Measurements from ENCODE around the gene APOH.
"Not testable (repeated sequence)": the region's sequence is repeated elsewhere in the genome, so short reads cannot be mapped to it uniquely, and the experiment has no call there.

APOH gene

DNA sequence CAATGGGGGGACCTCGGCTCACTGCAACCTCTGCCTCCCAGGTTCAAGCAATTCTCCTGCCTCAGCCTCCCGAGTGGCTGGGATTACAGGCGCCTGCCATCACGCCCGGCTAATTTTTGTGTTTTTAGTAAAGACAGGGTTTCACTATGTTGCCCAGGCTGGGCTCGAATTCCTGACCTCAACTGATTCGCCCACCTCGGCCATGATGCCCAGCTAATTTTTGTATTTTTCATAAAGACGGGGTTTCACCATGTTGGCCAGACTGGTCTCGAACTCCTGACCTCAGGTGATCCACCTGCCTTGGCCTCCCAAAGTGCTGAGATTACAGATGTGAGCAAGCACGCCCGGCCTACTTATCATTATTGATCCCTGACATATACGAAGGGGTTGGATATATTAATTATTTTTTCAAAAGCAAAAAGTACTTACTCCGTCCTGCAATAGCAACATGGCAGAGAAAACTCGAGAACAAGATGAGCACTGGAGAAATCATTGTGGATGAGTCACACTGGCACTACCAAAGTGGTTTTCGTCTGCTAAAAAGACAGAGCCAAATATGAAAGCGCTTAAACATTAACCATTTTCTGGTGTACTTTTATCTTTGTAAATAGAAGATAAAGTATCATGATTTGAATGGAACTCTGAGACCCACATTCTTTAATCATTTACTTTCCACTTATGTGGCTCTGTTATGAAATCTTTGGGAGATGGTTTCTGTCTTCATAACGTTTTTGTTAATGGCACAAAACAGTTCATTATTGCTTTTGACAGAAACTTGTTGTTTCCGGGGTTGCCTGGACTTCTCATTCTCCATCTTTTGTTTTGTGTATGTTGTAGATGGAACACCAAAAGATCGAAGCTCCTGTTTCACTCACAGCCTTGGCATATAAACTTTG is at the start of gene APOH:
Gene APOH, minus strand, starts transcription at position 529 of the 896 bp plus-strand sequence. Its CDS starts 36 bp downstream, at position 493.
- DNase-seq = no peak

GRCh38 chr17:66277191-66277590 is 48.0 kb upstream of the APOH start:
- DNase-seq = no peak

DNA sequence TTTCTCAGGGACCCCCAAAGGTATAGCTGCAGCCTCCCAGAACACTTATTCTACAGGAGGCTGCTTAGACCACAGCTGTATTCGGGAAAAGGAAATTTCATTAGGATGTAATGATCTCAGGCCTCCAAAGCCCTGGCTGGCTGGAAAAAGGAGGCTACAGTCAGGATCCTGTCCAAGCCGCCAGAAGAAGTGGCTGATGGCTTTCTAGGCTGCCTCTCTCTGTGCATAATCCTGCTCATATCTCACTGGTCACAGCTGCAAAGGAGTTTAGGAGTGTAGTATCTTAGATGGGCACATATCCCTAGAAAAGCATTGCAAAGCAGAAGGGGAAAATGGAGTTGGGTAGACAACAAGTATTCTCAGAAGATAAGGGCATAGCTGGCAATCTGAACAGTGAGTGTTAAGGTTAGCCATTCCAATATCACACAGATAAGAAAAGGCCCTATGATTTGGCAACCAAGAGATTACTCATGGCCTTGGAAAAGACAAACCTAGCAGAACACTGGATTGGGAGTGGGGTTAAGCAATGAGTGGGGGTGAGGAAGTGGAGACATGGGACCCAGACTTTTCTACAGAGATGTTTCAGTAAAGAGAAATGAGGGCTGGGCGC is 47.2 kb upstream of the APOH start:
- DNase-seq = peak in 2 of 3 donors; percentile 22 to 39

GRCh38 chr17:66275651-66276050 is 46.4 kb upstream of the APOH start:
- DNase-seq = peak; percentile 20 to 69 (median 32)

DNA sequence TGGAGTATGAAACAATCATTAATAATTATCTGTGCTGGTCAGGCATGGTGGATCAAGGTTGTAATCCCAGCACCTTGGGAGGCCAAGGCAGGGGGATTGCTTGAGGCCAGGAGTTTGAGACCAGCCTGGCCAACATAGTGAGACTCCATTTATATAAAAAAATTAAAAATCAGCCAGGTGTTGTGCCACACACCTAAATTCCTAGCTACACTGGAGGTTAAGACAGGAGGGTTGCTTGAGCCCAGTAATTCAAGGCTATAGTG is 44.3 kb upstream of the APOH start:
- no peak for DNase-seq

- DNase-seq = no peak
Measured at GRCh38 chr17:66272811-66273585, 43.8 kb upstream of the APOH start.

DNA sequence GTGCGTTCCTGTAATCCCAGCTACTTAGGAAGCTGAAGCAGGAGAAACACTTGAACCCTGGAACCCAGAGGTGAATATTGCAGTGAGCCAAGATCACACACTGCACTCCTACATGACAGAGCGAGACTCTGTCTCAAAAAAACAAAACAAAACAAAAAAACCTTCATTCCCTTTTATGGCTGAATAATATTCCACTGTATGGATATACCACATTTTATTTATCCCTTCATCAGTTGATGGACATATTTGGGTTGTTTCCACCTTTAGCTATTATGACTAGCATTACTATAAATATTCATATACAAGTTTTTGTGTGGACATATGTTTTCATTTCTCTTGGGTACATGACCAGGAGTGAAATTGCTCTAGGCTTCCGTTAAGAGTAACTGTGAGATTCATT is 42.3 kb upstream of the APOH start:
- DNase-seq = no peak

GRCh38 chr17:66270106-66270505 is 40.9 kb upstream of the APOH start:
- no peak for DNase-seq

GRCh38 chr17:66268247-66268927 is 39.2 kb upstream of the APOH start:
- DNase-seq = no peak

GRCh38 chr17:66264696-66265095 is 35.5 kb upstream of the APOH start:
- no peak for DNase-seq

DNA sequence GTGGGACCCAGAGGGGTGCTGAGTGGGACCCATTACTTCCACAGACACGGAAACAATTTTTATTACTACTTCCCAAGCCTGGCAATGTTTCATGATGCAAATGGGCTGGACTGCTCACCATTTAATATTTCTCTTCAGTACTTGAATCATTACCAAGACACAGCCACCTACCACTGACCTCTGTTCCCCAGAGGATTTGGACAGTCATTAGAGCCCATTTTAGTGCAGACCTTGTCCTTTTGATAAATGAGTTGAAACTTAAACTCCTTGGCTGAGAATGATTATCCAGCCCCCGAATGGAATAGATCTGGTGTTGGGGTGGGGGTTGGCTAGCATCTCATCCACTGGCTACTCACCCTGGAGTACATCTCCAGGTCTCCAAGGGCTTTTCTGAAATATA is 33.6 kb upstream of the APOH start:
- DNase-seq = no peak

GRCh38 chr17:66260688-66261087 is 31.5 kb upstream of the APOH start:
- DNase-seq = no peak

DNA sequence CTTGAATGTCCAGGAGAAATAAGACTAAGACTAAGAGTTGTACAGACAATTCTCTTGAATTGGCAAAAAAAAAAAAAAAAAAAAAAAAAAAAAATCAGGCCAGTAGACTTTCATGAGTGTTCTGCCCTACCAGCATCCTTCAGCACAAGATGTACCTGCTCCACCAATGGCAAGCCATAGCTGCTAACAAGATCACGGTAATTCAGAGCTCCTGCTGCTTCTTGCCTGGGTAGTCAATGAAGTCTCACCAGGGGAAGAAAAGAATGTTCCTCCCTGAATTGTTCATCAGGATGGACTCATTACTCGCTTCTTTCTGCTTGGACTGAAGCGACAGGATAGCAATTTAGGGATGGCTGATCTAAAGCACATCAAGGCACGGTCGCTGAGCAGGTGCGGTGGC is 31.1 kb upstream of the APOH start:
- DNase-seq = no peak

- no peak for DNase-seq
Measured at GRCh38 chr17:66255527-66255971, 26.3 kb upstream of the APOH start.

DNA sequence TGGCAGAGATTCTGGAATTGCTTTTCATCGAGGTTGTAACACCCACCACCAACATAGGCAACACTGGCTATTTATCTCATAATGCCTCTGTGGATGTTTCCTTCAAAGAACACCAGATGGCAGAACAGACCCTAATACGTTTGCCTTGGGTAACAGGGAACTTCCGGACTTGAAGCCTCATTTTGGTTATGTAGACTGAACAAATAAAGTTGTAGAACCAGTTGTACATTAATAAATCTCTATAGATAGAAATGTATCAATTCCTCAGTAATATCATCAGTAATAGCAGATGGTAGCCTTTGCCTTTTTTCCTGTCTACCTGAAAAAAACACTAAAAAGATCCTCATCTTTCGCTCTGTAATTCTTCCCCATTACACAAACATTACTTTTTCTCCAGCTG is 25.9 kb upstream of the APOH start:
- DNase-seq = peak; percentile 66 to 81 (median 78)

- not testable (repeated sequence) for DNase-seq
Measured at GRCh38 chr17:66253458-66253857, 24.2 kb upstream of the APOH start.

DNA sequence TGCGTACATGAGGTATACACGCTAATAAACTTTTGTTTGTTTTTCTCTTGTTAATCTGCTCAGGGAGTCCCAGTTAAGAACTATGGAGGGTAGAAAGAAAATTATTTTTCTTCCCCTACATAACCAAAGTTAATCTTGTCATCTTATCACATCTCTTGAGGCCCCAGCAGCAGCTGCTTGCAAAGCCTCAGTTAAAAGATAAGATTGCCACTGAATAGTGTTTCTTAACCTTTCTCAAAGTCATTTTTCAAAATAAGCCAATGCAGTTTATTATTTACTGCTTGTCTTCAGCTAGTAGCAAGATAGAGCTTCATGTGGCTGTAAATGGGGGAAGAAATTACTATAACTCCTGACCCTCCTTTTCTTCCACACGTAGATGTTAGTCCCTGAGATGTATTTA is 21.5 kb upstream of the APOH start:
- no peak for DNase-seq

DNA sequence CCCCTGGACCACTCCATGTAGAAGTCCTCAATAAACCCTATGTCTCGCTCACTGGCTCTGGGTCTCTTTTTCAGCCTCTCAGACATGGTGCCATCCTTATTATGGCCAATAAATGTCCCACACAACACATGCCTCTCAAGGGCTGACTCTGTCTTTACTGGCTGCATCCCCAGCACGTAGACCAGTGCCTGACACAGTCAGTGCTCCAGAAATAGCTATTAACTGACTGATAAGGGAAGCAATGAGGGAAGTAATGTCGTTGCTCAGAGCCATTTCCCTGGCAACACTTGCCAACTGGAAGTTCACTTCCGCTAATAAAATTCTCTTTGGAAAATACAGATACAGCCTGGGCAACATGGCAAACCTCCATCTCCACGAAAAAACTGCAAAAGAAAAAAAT is 19.1 kb upstream of the APOH start:
- no peak for DNase-seq

- DNase-seq = no peak
Measured at GRCh38 chr17:66241839-66242238, 12.6 kb upstream of the APOH start.

DNA sequence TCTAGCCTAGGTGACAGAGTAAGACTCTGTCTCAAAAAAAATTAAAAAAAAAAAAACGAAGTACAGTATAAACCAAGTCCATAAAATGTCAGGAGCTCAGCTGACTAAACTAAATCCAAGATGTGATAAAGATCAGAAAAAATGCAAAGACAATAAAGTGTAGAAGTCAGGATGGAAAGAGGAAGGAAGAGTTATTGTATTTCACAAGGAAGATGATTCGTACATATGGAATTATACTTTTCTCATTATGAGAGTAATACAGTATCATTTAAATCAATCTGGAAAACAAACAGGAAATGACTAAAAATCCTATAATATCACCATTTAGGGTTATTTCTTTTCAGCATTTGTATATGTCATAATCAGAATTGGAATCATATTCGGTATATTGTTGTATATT is 11.4 kb upstream of the APOH start:
- DNase-seq = no peak

GRCh38 chr17:66240013-66240412 is 10.8 kb upstream of the APOH start:
- no peak for DNase-seq

DNA sequence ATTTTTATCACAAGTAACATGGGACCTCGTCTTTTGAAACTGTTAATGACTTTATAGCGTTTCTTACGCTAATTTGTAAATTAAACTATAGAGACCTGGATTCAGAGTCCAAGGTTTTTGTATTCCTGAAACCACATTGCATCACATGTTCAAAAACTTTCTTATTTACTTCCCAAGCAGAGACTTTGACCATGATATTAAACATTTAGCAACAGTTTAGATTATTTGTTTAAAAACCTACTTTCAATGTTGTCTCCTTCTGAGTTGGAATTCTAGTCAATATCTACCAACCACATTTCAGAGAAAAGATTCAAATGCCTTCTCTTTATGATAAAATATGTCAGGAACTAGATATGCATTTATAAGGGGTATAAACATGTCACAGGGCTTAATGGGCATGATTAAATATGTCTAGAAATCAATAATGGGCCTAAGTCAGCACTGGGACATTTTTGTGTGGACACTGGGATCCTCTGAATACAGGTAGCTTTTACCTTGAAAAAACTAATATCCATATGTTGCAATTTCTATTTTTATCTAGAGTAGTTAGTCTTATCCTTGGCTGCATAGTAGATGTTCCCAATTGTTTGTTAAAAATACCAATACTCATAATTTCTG is 6.3 kb upstream of the APOH start:
- no peak for DNase-seq

- DNase-seq = no peak
Measured at GRCh38 chr17:66234611-66235010, 5.4 kb upstream of the APOH start.
